ENCODE data around the gene TPM2. TPM values are rescaled to one million over a fixed set of nuclear protein-coding genes. Genes with fewer than 3 reads are reported as not detected.
A peak's percentile ranks its signal among the peaks of the same experiment; 100 is the strongest.

TPM2 gene
- total RNA-seq, 1 donor = 911 TPM

DNA sequence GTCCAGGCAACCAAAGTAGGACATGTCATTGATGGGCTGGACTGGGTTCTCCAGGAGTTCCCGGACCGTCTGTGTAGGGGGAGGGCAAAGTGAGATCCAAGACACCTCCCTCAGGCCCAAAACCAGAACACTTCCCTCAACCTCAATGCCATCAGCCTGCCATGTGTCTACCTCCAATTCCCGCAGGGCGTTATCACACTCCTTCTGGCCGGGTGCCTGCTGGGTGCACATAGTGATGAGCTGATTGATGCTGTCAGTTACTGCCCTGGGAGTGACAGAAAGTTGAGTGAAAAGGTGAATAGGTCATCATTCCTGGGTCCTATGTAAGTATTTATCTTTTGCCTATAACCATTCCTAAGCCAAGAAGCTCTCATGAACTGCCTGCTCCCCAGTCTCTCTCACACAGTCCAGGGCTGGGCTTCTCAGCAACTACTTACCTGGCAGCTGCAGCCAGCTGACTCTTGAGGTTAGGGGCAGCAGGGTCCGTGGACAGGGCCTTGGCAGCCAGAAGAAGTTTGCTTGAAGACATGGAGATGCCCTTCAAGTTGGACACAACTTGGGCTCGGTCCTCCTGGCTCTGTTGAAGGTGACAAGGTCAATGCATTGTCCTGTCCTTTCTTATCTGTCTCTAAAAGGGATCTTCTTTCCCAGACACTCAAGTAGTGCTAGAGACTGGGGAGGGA is 21.2 kb upstream of the TPM2 start:
- Histone ChIP-seq H3K27me3 (ENCODE audit: insufficient read depth, low read length) (no peaks in the 10 kb centered on the region), H3K79me2 (ENCODE audit: insufficient read depth, low read length) (peaks cover 43% of the 10 kb centered on the region), H3K4me1 (ENCODE audit: insufficient read depth, low read length) (no peaks in the 10 kb centered on the region), H3K36me3 (ENCODE audit: insufficient read depth, low read length) (peaks cover 98% of the 10 kb centered on the region), H3K4me2 (ENCODE audit: insufficient read depth, low read length) (no peak overlapping the region), H3K27ac (ENCODE audit: low read depth, low read length) (no peak overlapping the region), H4K20me1 (ENCODE audit: insufficient read depth, low read length) (peaks cover 21% of the 10 kb centered on the region), H2AFZ (ENCODE audit: low read length) (no peak overlapping the region), H3K9me3 (ENCODE audit: low read depth, low read length) (no peaks in the 10 kb centered on the region), H3K4me3 (ENCODE audit: insufficient read depth, low read length) (no peak overlapping the region)
- TF ChIP-seq, protein P1, sequence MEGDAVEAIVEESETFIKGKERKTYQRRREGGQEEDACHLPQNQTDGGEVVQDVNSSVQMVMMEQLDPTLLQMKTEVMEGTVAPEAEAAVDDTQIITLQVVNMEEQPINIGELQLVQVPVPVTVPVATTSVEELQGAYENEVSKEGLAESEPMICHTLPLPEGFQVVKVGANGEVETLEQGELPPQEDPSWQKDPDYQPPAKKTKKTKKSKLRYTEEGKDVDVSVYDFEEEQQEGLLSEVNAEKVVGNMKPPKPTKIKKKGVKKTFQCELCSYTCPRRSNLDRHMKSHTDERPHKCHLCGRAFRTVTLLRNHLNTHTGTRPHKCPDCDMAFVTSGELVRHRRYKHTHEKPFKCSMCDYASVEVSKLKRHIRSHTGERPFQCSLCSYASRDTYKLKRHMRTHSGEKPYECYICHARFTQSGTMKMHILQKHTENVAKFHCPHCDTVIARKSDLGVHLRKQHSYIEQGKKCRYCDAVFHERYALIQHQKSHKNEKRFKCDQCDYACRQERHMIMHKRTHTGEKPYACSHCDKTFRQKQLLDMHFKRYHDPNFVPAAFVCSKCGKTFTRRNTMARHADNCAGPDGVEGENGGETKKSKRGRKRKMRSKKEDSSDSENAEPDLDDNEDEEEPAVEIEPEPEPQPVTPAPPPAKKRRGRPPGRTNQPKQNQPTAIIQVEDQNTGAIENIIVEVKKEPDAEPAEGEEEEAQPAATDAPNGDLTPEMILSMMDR (IDR thresholded peaks at IDR 0.05; ENCODE audit: extremely low read depth, low read depth, low read length) = no peak
- DNase-seq (ENCODE audit: insufficient read length, low spot score, missing footprints) = no peak

DNA sequence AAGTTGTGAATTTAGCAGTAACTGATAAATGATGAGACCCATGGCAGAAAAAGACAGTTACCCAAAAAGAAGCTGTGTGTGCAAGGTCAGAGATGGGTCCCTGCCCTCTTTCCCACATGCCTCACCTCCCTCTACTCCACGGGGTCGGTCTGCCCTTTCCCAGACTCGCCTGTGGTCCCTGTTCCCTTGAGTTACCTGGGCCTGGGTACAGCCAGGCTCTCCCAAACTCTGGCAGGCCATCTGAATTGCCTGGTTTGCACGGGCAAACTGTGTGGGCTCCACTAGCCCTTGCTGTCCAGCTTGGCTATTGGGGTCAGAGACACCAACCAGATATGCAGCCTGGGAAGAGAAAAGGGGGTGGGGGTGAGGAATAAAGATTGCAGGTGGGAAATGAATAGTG is 18.4 kb upstream of the TPM2 start:
- H3K27ac ChIP-seq (ENCODE audit: low read depth, low read length) = no peak overlapping the region
- H4K20me1 ChIP-seq (ENCODE audit: insufficient read depth, low read length) = peaks cover 26% of the 10 kb centered on the region
- H3K9me3 ChIP-seq (ENCODE audit: low read depth, low read length) = no peaks in the 10 kb centered on the region
- no peak for DNase-seq (ENCODE audit: insufficient read length, low spot score, missing footprints)
- no peaks in the 10 kb centered on the region for H3K27me3 ChIP-seq (ENCODE audit: insufficient read depth, low read length)
- H3K4me1 ChIP-seq (ENCODE audit: insufficient read depth, low read length) = no peaks in the 10 kb centered on the region
- H3K4me3 ChIP-seq (ENCODE audit: insufficient read depth, low read length) = no peak overlapping the region
- H2AFZ ChIP-seq (ENCODE audit: low read length) = no peak overlapping the region
- H3K4me2 ChIP-seq (ENCODE audit: insufficient read depth, low read length) = no peak overlapping the region
- TF ChIP-seq, protein P1 (IDR thresholded peaks at IDR 0.05; ENCODE audit: extremely low read depth, low read depth, low read length) = no peak
- H3K36me3 ChIP-seq (ENCODE audit: insufficient read depth, low read length) = peaks cover 98% of the 10 kb centered on the region
- peaks cover 32% of the 10 kb centered on the region for H3K79me2 ChIP-seq (ENCODE audit: insufficient read depth, low read length)

DNA sequence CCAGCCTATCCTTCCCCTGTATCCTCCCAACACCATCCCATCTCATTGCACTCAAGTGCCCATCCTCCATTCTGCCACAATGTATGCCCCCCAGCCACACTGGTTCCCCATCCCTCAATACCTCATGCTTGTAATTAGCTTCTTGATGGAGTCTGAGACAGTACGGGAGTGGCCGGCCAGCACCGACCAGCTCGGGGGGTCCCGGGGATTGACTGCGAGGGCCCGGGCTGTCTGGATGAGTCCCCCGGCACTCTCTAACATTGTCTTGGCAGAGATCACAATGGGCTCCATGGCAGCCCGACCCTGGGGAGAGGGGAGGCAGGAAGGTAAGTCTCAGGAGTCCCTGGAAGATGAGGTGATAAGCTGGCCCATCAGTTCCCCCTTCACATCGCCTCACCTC is 17.2 kb upstream of the TPM2 start:
- Histone ChIP-seq H3K79me2 (ENCODE audit: insufficient read depth, low read length) (peaks cover 28% of the 10 kb centered on the region), H3K36me3 (ENCODE audit: insufficient read depth, low read length) (peaks cover 97% of the 10 kb centered on the region), H3K27ac (ENCODE audit: low read depth, low read length) (no peak overlapping the region), H3K4me2 (ENCODE audit: insufficient read depth, low read length) (no peak overlapping the region), H3K9me3 (ENCODE audit: low read depth, low read length) (no peaks in the 10 kb centered on the region), H4K20me1 (ENCODE audit: insufficient read depth, low read length) (peaks cover 27% of the 10 kb centered on the region), H3K4me3 (ENCODE audit: insufficient read depth, low read length) (no peak overlapping the region), H2AFZ (ENCODE audit: low read length) (no peak overlapping the region), H3K27me3 (ENCODE audit: insufficient read depth, low read length) (no peaks in the 10 kb centered on the region), H3K4me1 (ENCODE audit: insufficient read depth, low read length) (no peaks in the 10 kb centered on the region)
- TF ChIP-seq, protein P1 (IDR thresholded peaks at IDR 0.05; ENCODE audit: extremely low read depth, low read depth, low read length) = no peak
- DNase-seq (ENCODE audit: insufficient read length, low spot score, missing footprints) = no peak

DNA sequence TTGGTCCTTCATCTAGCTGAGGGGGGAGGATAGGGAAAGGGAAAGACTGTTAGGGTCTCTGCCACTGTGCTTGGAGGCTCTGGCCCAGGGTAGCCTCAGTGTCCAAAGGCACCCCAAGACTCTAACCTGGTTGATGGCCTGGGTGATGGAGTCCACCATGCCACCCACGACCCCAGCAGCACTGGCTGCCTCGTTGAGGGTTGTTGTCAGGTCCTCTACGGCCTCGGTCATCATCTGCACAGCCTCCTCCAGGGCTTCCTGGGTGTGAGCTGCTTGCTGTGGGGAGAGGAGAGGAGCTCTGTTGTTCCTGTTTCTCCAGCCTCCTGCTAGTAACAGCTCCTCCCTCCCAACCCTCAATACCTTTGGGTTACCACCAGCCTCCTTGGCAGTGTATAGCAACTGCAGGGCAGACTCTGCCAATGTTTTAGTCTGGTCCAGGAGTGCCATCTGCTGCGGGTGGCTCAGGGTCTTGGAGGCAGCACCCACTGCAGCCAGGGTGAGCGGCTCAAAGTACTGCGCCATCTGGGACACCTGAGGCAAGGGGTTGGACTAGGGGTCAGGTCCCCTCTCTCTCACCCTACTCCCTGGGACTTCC is 16.2 kb upstream of the TPM2 start:
- H2AFZ ChIP-seq (ENCODE audit: low read length) = no peak overlapping the region
- no peaks in the 10 kb centered on the region for H3K27me3 ChIP-seq (ENCODE audit: insufficient read depth, low read length)
- H3K36me3 ChIP-seq (ENCODE audit: insufficient read depth, low read length) = peaks cover 97% of the 10 kb centered on the region

More for the DNA sequence above, 16.2 kb upstream of the TPM2 start:
- H3K4me2 ChIP-seq (ENCODE audit: insufficient read depth, low read length) = no peak overlapping the region
- DNase-seq (ENCODE audit: insufficient read length, low spot score, missing footprints) = peak; percentile 66
- H3K79me2 ChIP-seq (ENCODE audit: insufficient read depth, low read length) = peaks cover 30% of the 10 kb centered on the region
- H3K27ac ChIP-seq (ENCODE audit: low read depth, low read length) = no peak overlapping the region
- H3K4me1 ChIP-seq (ENCODE audit: insufficient read depth, low read length) = no peaks in the 10 kb centered on the region
- H3K4me3 ChIP-seq (ENCODE audit: insufficient read depth, low read length) = no peak overlapping the region
- H3K9me3 ChIP-seq (ENCODE audit: low read depth, low read length) = no peaks in the 10 kb centered on the region
- H4K20me1 ChIP-seq (ENCODE audit: insufficient read depth, low read length) = peaks cover 25% of the 10 kb centered on the region
- TF ChIP-seq, protein P1 (IDR thresholded peaks at IDR 0.05; ENCODE audit: extremely low read depth, low read depth, low read length) = no peak
